GM19438 (cell line): ENCODE results near the gene PLCB3.

Experiments
- ATAC-seq: cut with Tn5 transposase; IDR thresholded peaks from one replicate; pipeline ENCODE4 v1.9.1; 2021; ENCODE audit warnings: low read depth; ENCODE audit not compliant: unreplicated experiment

The PLCB3 gene

DNA sequence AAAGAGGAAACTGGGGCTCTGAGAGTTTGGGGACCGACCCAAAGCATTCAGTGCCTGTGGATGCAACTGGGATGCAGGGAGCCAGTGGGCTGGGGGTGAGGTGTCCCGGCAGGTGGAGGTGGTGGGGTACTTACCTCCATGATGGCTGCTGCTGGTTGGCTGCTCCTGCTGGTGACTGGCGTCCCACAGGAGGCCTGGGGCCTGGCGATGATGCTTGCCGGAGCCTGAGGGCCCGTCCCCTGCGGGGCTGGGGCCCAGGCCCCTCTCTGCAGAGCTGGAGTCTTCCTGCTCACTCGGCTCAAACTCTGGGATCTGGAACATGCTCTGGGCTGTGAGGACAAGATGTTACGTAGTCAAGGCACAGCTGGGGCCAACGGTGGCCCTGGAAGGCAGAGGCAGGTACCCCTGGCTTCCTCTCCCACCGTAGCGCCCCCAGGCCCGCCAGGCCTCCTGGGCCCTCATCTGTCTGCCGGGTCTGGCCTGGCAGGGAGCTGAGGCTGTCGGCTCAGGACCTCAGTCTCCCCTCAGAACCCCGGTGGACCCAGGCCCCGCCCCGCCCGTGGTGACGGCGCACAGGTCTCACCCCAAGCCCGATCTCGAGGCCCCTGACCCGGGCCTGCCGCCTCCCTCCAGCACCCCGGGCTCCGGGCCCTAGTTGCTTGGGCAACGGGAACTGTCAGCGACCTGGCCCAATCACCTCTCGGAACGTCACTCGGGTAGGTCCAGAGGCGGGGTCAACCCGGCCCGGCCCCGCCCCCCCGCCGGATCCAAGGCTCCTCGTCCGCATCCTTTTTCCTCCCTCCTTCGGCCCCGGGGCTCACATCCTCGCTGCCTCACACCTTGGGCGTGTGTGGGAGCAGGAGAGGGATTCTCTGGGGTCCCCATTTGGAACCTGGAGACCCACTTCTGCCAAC, 33.0 kb downstream of the PLCB3 start, which contains the start of gene BAD:
Gene BAD, minus strand, starts transcription at position 618 of the 914 bp plus-strand sequence. Its CDS starts 297 bp downstream, at position 321.
- ATAC-seq, result peak; percentile 72

DNA sequence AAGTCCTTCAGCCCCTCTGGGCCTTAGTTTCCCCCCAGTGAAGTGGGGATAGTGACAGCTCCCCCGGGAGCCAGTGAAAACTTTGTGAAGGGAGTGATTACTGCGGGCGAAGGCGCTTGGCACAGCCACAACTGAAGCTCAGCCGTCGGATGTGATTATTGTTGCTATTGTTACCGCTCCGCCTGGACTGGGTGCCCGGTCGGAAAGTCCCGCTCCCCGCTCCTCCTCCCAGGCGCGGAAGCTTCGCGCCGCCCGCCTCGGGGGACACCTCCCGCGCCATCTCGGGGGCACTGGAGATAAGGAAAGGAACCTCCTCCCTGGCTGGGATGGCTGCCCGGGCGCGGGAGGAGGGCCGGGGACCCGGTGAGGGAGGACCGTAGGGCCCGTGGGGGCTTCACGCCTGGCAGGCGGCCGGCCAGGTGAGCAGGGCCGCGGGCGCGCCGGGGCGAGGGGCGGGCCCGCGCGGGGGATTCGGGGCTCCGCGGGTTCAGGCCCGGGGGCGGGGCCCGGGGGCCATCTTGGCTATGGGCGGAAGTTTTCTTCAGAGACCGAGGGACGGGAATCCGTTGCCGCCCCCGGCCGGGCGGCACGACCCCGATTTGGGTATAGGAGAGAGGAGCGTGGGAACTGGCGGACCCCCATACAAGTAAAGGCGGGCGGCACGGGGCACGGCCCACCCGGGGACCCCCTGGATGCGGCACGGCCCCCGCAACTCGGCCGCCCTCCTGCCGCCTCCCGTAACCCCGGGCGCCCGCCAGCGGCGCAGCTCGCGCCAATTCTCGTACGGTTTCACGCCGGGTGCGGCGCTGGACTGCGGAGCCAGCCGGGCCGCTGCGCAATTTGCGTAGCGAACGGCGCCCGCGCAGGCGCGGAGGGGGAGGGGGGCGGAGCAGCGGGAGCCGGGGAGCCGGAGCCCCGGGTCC, 33.9 kb downstream of the PLCB3 start, which contains the start of gene GPR137:
Gene GPR137, plus strand, starts transcription at position 887 of the 923 bp plus-strand sequence. CDS start 677 bp downstream, outside the sequence.
- peak; percentile 59 for ATAC-seq

GRCh38 chr11:64285885-64286800, 34.8 kb downstream of the PLCB3 start:
- no peak for ATAC-seq

DNA sequence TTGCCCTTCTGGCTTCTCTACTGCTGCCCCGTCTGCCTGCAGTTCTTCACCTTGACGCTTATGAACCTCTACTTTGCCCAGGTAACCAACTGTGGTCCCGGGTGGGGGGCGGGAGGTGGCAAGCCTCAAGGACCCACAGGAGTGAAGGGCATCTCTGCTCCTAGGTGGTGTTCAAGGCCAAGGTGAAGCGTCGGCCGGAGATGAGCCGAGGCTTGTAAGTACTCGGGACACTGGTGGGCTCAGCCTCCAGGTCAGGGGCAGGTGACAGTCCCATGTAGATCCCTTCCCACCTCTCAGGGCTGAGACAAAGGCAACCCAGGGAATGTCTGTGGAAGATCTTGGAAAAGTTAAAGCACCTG, 35.5 kb downstream of the PLCB3 start:
- no peak for ATAC-seq

GRCh38 chr11:64287676-64288352, 36.5 kb downstream of the PLCB3 start:
- ATAC-seq, result no peak

- ATAC-seq, result no peak
Measured at GRCh38 chr11:64288353-64288750, 37.0 kb downstream of the PLCB3 start.

- no peak for ATAC-seq
Measured at GRCh38 chr11:64289002-64289564, 37.8 kb downstream of the PLCB3 start.

- no peak for ATAC-seq
Measured at GRCh38 chr11:64290352-64291261, 39.3 kb downstream of the PLCB3 start.

- ATAC-seq, result no peak
Measured at GRCh38 chr11:64291262-64291751, 40.0 kb downstream of the PLCB3 start, which contains the start of gene KCNK4. TSS of gene KCNK4 (plus strand) at chr11:64291302. CDS start at chr11:64293019, 1,717 bp downstream.

DNA sequence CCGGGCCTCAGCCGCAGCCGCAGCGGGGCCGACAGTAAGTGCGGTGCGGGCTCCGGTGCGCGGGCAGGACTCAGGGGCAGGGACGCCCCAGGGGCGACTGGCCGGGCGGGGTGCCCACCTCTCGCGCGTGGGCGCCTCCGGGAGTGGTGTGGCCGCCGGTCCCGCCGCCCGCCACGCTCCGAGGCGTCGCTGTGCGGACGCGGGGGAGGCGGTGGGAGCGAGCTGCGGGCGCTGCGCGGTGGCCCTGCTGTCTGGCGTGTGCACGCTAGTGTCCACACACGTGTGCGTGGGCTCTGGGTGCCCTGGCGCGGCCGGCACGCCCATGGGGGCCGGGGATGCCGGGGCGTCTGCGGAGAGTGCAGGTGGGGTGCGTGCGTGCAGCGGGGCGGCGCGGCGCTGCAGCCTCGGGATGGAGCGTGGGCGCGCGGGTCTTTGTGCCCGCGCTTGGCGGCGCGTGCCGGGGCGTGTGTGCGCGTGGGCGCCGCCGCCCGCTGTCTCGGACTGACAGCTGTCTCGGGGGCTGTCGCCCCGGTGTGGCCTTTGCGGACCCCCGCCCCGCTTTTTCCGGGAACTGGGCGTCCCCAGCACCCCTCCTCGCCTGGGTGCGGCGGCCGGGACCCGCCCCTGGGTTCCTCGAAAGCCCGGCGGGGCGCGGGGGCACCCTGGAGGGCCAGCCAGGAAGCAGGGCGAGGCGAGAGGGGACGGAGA, 40.6 kb downstream of the PLCB3 start:
- ATAC-seq, result no peak

- no peak for ATAC-seq
Measured at GRCh38 chr11:64292460-64293254, 41.3 kb downstream of the PLCB3 start.

DNA sequence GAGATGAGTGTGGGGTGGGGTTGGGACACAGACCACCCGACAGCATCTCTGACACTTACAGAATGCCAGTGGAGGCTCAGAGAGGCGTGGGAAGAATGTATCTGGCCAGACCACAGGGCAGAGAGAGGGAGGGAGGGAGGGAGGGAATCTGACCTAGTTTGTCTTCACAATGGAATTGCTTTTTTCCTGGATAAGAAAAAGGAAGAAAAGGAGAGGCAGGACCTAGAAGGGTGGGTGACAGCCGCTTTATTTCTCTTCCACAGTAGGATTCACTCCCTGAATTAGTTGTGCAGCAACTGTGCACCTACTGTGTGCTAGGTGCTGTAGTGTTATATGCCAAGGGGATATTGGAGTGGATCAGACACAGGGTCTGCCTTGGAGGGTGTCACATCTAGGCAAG, 43.4 kb downstream of the PLCB3 start:
- ATAC-seq, result no peak

DNA sequence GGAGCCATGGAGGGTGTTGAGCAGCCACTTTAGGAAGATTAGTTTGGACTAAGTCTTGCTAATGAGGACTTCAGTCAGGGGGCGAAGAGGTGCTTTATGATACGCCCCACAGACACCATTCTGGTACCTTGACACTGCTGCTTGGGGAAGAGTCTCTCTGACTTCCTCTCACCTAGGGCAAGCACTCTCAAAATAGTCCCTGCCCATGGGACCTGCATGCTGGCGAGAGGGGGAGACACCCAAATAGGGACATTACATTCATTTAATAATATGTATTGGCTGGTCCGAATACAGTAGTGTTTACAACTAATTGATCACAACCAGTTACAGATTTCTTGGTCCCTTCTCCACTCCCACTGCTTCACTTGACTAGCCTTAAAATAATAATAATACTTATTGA, 44.4 kb downstream of the PLCB3 start:
- ATAC-seq, result no peak

GRCh38 chr11:64296236-64296635, 44.9 kb downstream of the PLCB3 start:
- no peak for ATAC-seq

DNA sequence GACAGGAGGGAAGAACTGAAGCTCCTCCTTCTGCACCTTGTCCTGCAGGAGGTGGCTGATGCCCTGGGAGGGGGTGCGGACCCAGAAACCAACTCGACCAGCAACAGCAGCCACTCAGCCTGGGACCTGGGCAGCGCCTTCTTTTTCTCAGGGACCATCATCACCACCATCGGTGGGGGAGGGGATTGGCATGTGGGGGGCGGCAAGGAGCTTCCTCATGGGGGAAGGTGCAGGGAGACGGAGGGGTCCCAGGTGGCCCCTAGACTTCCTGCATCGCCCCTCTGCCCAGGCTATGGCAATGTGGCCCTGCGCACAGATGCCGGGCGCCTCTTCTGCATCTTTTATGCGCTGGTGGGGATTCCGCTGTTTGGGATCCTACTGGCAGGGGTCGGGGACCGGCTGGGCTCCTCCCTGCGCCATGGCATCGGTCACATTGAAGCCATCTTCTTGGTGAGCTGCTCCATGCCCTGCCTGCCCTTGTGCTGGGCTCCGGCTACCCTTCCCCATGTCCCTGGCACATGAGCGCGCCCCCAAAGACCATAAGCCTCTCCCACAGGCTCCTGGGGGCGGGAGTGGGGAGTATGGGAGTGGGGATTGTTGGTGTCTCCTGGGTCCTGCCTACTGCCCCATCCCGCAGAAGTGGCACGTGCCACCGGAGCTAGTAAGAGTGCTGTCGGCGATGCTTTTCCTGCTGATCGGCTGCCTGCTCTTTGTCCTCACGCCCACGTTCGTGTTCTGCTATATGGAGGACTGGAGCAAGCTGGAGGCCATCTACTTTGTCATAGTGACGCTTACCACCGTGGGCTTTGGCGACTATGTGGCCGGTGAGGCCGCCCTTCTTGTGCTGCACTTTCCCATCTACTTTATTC, 45.7 kb downstream of the PLCB3 start:
- no peak for ATAC-seq
